Pancreas (tissue), 10 donors: Measurements from ENCODE around the gene NLRP5. TPM values are rescaled to one million over a fixed set of nuclear protein-coding genes. Genes with fewer than 3 reads are reported as not detected.
A peak's percentile ranks its signal among the peaks of the same experiment; 100 is the strongest.

ENCODE experiments used
- ATAC-seq, 4 donors: fragments of 200-7000 bp; cut with Tn5 transposase; one replicate each; pipeline versions ENCODE4 v1.8.0 to v1.9.1; 2020; ENCODE audit warnings: mild to moderate bottlenecking in 4 of 4, moderate library complexity in 4 of 4
- DNase-seq, 6 donors: peaks; one replicate each; pipeline ENCODE4 v3.0.0-alpha.2; 2020
- FAIRE-seq: peaks from 2 replicates; lab custom pipeline; 2012; peaks lifted over from hg19 to GRCh38; lab: Jason Lieb, UNC
- H3K27ac ChIP-seq, 4 donors: fragments of 200-600 bp; sonication (generic); 1 replicate in 3 of 4; 2 replicates in 1 of 4; pipeline versions ENCODE4 v1.5.0 to v1.8.0; 2020
- H3K27me3 ChIP-seq, 4 donors: fragments of 200-600 bp; one replicate each; pipeline ENCODE4 v1.8.0; 2021
- H3K36me3 ChIP-seq, 3 donors: fragments of 200-600 bp; sonication (generic) in 1 of 3; one replicate each; pipeline versions ENCODE4 v1.5.0 to v1.8.0; 2020 to 2021
- H3K4me1 ChIP-seq, 3 donors: fragments of 200-600 bp; one replicate each; pipeline ENCODE4 v1.8.0; 2021
- H3K4me3 ChIP-seq, 4 donors: fragments of 200-600 bp; sonication (generic) in 2 of 4; one replicate each; pipeline versions ENCODE4 v1.5.0 to v1.8.0; 2020 to 2021
- H3K9me3 ChIP-seq, 4 donors: fragments of 200-600 bp; one replicate each; pipeline ENCODE4 v1.8.0; 2021
- WGBS, 2 donors: extraction: QIAGEN DNeasy Blood & Tissue Kit; methylation state at CpG; one replicate each; pipeline ENCODE4 v1.1.7; 2013; 5-methylcytosine and 5-hydroxymethylcytosine counted together
- intact Hi-C, 3 donors: fragments of 100-400 bp; cut with DNase I; formaldehyde crosslinking; loops; one replicate each; pipeline versions ENCODE4 v1.11.1 to v1.14.2; 2022
- polyA plus RNA-seq, 2 donors: library from polyadenylated mRNA; stranded (reverse); fragments of 200-250 nt; gene quantifications; one replicate each; pipeline ENCODE4 v1.2.3, GENCODE V29; 2013
- total RNA-seq, 6 donors: library from RNA; stranded (reverse); fragmentation: NEBNext Ultra II Directional in 4 of 6; extraction: Animal tissue kit (Norgen Biotek cat#: 25700) in 4 of 6; gene quantifications; one replicate each; pipeline versions ENCODE4 v1.2.1 to v1.2.4, GENCODE V29; 2021 to 2023
- TF ChIP-seq, protein P1 (sequence below), 4 donors: fragments of 200-600 bp; sonication (generic) in 3 of 4; IDR thresholded peaks; one replicate each; pipeline versions ENCODE4 v1.5.0 to v1.8.0; 2021; ENCODE audit warnings: antibody characterized with exemption in 4 of 4
- donor health status: healthy with polysubstance abuse.
- donor health status: DM: no; HTN: no; CAD: no; lungs with moderate emphysema.
- donor health status: DM: no; HTN: no; CAD: no.
- donor health status: control.
- donor health status: control.
- donor health status: Bipolar disorder and iron deficiency.
- donor health status: DM: yes; HTN: yes; CAD: no.
- donor health status: DM: no; HTN: no; CAD: no.
- donor health status: DM: no; HTN: no; CAD: no.
- donor health status: DM: yes; HTN: yes; CAD: no.

Gene NLRP5
- total and polyA plus RNA-seq, 8 donors, result not detected

DNA sequence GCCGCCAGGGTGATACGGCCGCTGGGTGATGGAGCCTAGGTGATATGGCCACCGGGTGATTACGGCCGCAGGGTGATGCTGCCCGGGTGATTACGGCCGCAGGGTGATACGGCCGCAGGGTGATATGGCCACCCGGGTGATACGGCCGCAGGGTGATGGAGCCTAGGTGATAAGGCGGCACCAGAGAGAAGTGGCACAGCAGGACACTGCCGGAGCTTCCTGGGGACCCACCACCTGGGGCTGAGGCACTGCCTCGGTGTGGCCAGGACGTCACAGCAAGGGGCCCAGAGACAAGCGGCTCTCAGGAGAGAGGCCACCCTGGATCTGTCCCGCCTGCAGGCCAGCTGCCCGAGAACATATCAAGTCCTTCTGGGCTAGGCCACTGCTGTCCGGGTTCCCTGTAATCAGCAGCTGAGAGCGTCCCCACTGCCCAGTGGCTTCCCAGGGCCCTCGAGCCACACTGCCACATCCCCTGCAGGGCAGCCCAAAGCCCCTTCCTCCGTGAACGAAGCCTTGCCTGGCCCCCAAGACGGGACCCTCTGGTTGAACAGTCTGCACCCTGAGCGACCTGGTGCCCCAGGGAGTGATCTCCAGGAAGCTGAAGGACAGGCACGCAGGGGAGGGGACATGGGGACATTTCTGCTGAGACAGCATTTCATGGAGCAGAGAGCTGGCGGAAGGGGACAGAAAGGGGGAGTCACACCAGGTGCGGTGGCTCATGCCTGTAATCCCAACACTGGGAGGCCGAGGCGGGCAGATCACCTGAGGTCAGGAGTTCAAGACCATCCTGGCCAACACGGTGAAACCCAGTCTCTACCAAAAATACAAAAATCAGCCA lies 112.4 kb downstream of the NLRP5 start:
- TF ChIP-seq, protein P1, sequence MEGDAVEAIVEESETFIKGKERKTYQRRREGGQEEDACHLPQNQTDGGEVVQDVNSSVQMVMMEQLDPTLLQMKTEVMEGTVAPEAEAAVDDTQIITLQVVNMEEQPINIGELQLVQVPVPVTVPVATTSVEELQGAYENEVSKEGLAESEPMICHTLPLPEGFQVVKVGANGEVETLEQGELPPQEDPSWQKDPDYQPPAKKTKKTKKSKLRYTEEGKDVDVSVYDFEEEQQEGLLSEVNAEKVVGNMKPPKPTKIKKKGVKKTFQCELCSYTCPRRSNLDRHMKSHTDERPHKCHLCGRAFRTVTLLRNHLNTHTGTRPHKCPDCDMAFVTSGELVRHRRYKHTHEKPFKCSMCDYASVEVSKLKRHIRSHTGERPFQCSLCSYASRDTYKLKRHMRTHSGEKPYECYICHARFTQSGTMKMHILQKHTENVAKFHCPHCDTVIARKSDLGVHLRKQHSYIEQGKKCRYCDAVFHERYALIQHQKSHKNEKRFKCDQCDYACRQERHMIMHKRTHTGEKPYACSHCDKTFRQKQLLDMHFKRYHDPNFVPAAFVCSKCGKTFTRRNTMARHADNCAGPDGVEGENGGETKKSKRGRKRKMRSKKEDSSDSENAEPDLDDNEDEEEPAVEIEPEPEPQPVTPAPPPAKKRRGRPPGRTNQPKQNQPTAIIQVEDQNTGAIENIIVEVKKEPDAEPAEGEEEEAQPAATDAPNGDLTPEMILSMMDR (IDR thresholded peaks at IDR 0.05), result no peak
- H3K36me3 ChIP-seq, result peaks cover 0 to 12% (median 4%) of the 10 kb centered on the region in 3 donors
- 94 to 95% methylated on average over 31 to 34 of the region's 34 CpGs for WGBS, 2 donors
- no peak for FAIRE-seq
- no peaks in the 10 kb centered on the region for H3K9me3 ChIP-seq
- no peaks in the 10 kb centered on the region for H3K4me1 ChIP-seq
- no peak overlapping the region for H3K27ac ChIP-seq
- ATAC-seq, result no peak
- no peaks in the 10 kb centered on the region for H3K27me3 ChIP-seq
- intact Hi-C loops, result no loop called here
- peak in 1 of 6 donors; percentile 60 for DNase-seq
- H3K4me3 ChIP-seq, result no peak overlapping the region

DNA sequence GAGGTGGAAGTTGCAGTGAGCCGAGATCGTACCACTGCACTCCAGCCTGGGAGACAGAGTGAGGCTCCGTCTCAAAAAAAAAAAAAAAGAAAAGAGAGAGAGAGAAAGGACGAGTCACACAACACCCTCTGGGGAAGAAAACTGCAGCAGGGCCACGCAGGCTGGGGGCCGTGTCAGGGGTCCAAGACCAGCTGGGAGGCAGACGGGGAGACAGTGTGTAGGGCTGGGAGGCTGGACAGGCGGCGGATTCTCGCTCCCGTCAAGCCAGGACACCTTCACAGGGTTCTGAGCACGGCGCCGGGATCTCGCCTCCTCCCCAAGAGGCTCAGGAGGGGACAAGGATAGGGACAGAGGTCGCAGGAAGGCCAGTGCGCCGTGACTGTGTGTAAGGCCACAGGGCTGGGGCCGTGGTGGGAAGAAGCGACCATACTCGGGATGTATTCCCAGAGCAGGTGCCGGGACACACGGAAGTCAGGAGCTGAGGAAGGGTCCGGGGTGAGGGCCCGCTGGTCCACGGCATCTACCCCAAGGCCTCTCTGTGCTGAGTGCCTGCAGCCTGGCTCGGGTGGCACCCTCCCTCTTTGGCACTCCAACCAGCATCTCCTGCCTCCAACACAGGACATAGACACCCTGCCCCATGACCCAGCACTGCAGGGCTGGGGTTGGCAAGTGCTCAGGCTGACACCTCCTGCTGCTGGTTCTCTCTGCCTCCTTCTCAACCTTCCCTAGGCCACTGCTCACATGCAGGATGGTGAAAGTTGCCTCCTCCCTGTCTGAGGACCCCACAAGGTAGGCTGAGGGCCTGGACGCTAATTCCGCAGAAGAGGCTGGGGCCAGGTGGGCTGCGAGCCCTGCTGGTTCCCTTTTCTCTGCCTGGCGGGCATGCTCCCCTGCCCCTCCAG lies 113.3 kb downstream of the NLRP5 start:
- H3K27me3 ChIP-seq, result no peaks in the 10 kb centered on the region
- WGBS, 2 donors, result 93 to 94% methylated on average over 28 to 31 of the region's 31 CpGs
- FAIRE-seq (no peak), ATAC-seq (no peak), DNase-seq (peak in 1 of 6 donors; percentile 64)
- H3K27ac ChIP-seq, result no peak overlapping the region
- no peaks in the 10 kb centered on the region for H3K4me1 ChIP-seq
- no peaks in the 10 kb centered on the region for H3K9me3 ChIP-seq
- H3K36me3 ChIP-seq, result peaks cover 0 to 12% (median 4%) of the 10 kb centered on the region in 3 donors
- TF ChIP-seq, protein P1 (IDR thresholded peaks at IDR 0.05), result no peak
- intact Hi-C loops, result loop anchor here (5.0 to 10.0 kb wide), 3 partner anchors 55 to 77 kb away; partner anchors contain the start of gene GALP (in 1 of the 3)
- no peak overlapping the region for H3K4me3 ChIP-seq

DNA sequence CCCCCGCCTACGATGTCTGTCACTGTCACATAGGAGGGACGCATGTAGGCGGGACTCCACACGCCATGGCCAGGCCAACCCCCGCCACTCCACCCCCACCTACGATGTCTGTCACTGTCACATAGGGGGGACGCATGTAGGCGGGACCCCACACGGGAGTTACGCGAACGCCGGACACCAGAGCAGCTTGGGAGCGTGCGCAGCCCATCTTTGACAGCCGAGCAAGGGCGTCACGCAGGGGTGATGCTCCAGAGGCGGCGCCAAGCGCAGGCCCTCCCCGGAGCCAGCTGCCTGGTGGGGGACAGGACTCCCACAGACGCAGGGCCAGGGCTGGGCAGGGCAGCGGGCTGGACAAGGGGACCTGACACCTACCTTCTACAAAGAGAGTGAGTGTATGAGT lies 114.5 kb downstream of the NLRP5 start:
- 86 to 89% methylated on average over 25 of the region's 25 CpGs for WGBS, 2 donors
- intact Hi-C loops, result loop anchor here (5.0 to 10.0 kb wide), 3 partner anchors 54 to 76 kb away; partner anchors contain the start of gene GALP (in 1 of the 3)
- no peak for ATAC-seq

DNA sequence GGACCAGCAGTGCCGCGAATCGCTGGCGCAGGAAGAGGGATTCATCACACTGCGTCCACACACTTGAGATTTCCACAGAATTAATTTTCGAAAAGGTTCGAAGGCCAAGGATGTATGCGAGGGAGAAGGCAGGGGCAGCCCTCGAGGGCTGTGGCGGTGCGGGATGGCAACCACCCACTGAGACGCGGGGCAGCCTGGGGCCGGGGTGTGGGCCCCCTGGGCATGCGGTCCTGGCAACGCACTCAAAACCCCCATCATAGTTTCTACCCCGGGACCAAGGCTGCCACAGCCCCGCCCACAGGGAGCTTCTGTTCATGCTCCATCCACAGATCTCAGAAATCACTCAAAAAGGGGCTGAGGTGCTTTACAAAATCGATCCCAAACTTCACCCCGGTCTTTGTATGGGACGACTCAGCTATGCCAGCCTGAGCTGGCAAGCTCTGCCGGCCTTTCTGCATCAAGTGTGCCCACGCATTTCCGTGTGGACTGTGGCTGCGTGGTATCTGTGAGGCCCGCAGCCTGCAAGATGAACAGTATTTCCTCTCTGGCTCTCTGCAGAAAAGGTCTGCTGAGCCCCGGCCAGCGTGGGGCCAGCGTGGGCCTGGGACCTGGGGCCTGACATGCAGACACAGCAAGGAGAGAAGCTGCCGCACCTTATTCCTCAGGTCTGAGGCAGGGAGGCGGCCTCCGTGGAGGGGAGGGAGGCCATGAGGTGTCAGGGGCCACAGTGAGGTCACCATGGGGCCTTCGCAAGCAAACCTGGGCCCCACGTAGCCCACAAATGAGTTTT lies 115.4 kb downstream of the NLRP5 start:
- no peak overlapping the region for H3K27ac ChIP-seq
- peaks cover 0 to 12% (median 4%) of the 10 kb centered on the region in 3 donors for H3K36me3 ChIP-seq
- peaks cover 4 to 7% (median 5%) of the 10 kb centered on the region in 3 donors for H3K4me1 ChIP-seq
- FAIRE-seq, result no peak
- 88 to 89% methylated on average over 34 of the region's 34 CpGs for WGBS, 2 donors
- no peak for ATAC-seq
- no peak overlapping the region for H3K4me3 ChIP-seq
- TF ChIP-seq, protein P1 (IDR thresholded peaks at IDR 0.05), result no peak
- H3K9me3 ChIP-seq, result no peaks in the 10 kb centered on the region
- intact Hi-C loops, result loop anchor here (5.0 to 10.0 kb wide), 3 partner anchors 53 to 75 kb away; partner anchors contain the start of gene GALP (in 1 of the 3)
- DNase-seq, result peak in 1 of 6 donors; percentile 46
- H3K27me3 ChIP-seq, result no peaks in the 10 kb centered on the region

More for the DNA sequence above, 114.5 kb downstream of the NLRP5 start:
- DNase-seq (peak in 1 of 6 donors; percentile 60), FAIRE-seq (no peak)
- H3K27ac ChIP-seq, result no peak overlapping the region
- no peaks in the 10 kb centered on the region for H3K27me3 ChIP-seq
- no peak overlapping the region for H3K4me3 ChIP-seq
- peaks cover 0 to 12% (median 4%) of the 10 kb centered on the region in 3 donors for H3K36me3 ChIP-seq
- TF ChIP-seq, protein P1 (IDR thresholded peaks at IDR 0.05), result no peak
- peaks cover 4 to 7% (median 5%) of the 10 kb centered on the region in 3 donors for H3K4me1 ChIP-seq
- H3K9me3 ChIP-seq, result no peaks in the 10 kb centered on the region
